Ovary (tissue), 10 donors: Measurements from ENCODE around the gene RNF145. TPM values are rescaled to one million over a fixed set of nuclear protein-coding genes. Genes with fewer than 3 reads are reported as not detected.

ENCODE experiments used
- DNase-seq, 5 donors: peaks; one replicate each; pipeline ENCODE4 v3.0.0-alpha.2; 2019 to 2020
- H3K27ac ChIP-seq, 2 donors: fragments of 200-600 bp; one replicate each; pipeline versions ENCODE4 v1.5.1 to v1.8.0; 2019 to 2022
- H3K27me3 ChIP-seq: fragments of 200-600 bp; one replicate; pipeline ENCODE4 v1.8.0; 2022
- H3K36me3 ChIP-seq: fragments of 200-600 bp; sonication (generic); one replicate; pipeline ENCODE4 v1.5.1; 2019
- H3K4me1 ChIP-seq: one replicate; pipeline ENCODE4 v1.8.1; 2013; ENCODE audit warnings: mild to moderate bottlenecking, moderate library complexity; ENCODE audit not compliant: insufficient read depth
- H3K4me3 ChIP-seq: fragments of 200-600 bp; sonication (generic); one replicate; pipeline ENCODE4 v1.5.1; 2017
- H3K9me3 ChIP-seq, 2 donors: fragments of 200-600 bp in 1 of 2; sonication (generic) in 1 of 2; one replicate each; pipeline versions ENCODE4 v1.5.1 to v1.8.1; 2013 to 2019; ENCODE audit warnings: mild to moderate bottlenecking in 1 of 2, moderate library complexity in 1 of 2
- EP300 ChIP-seq: sonication (generic); formaldehyde crosslinking; IDR thresholded peaks from one replicate; pipeline ENCODE4 v1.6.1; 2017; ENCODE audit warnings: antibody characterized with exemption
- POLR2A ChIP-seq: fragments of 450-650 bp; IDR thresholded peaks from one replicate; pipeline ENCODE4 v1.6.1; 2017; ENCODE audit warnings: antibody characterized with exemption, mild to moderate bottlenecking, moderate library complexity
- WGBS, 3 donors: extraction: QIAGEN DNeasy Blood & Tissue Kit in 1 of 3; methylation state at CpG; one replicate each; pipeline versions ENCODE4 v1.1.5 to v1.1.7; 2013 to 2017; 5-methylcytosine and 5-hydroxymethylcytosine counted together
- intact Hi-C, 4 donors: fragments of 100-400 bp; cut with DNase I; formaldehyde crosslinking; loops; one replicate each; pipeline versions ENCODE4 v1.11.0 to v1.15.1; 2022 to 2023
- long read RNA-seq, 3 donors: library from polyadenylated mRNA in 2 of 3; unstranded in 2 of 3; transcript quantifications; one replicate each; pipeline ENCODE4 v2.0.0 and lab custom pipeline, GENCODE V29; 2021 to 2026
- polyA plus RNA-seq, 2 donors: library from polyadenylated mRNA; stranded (reverse); fragments of 200-250 nt in 1 of 2; fragments of 350-450 nt in 1 of 2; fragmentation: Illumina TruSeq in 1 of 2; extraction: RNeasy Lipid Tissue Mini Kit (QIAGEN cat#74804) in 1 of 2; gene quantifications; one replicate each; pipeline ENCODE4 v1.2.3, GENCODE V29; 2013 to 2014
- total RNA-seq, 7 donors: library from RNA; depleted of rRNA in 2 of 7; stranded (reverse); fragments of >200 nt in 2 of 7; fragmentation: NEBNext Ultra II Directional in 3 of 7; extraction: Animal tissue kit (Norgen Biotek cat#: 25700) in 3 of 7; gene quantifications; one replicate each; pipeline versions ENCODE4 v1.1.0 to v1.2.4, GENCODE V29; 2016 to 2023
- TF ChIP-seq, protein P1 (sequence below), 3 donors: fragments of 450-650 bp in 2 of 3; fragments of 200-600 bp in 1 of 3; IDR thresholded peaks; one replicate each; pipeline versions ENCODE4 v1.5.1 to v1.8.0; 2016 to 2022; ENCODE audit warnings: antibody characterized with exemption in 3 of 3, mild to moderate bottlenecking in 1 of 3
- donor health status: DM: no; HTN: no; CAD: no; lungs with moderate emphysema.
- donor health status: DM: no; HTN: no; CAD: no.
- donor health status: Bipolar disorder and iron deficiency.
- donor health status: DM: yes; HTN: yes; CAD: no.
- donor health status: DM: no; HTN: no; CAD: no.
- donor health status: DM: yes; HTN: yes; CAD: no.

The RNF145 gene
- 10 to 100 TPM; 42.0 to 66.4 (median 53.4) TPM for total RNA-seq
- polyA plus RNA-seq, result 10 to 100 TPM; 39.0 to 62.6 TPM
- long read RNA-seq, donor 1, partial matches to known transcripts, result 3 of 5 reads
- long read RNA-seq, donor 1, other reads (novel, unspliced or antisense), result 1 of 5 reads
- long read RNA-seq, donor 2, transcript RNF145-204 (2 exons, 1,940 nt), result minor isoform, 10 of 34 reads
- long read RNA-seq, donor 2, transcript RNF145-202 (11 exons, 3,613 nt), result major isoform, 11 of 34 reads
- long read RNA-seq, donor 2, partial matches to known transcripts, result 13 of 34 reads
- long read RNA-seq, donor 2, other reads (novel, unspliced or antisense), result 0 of 34 reads
- long read RNA-seq, donor 3, transcript RNF145-202 (11 exons, 3,613 nt), result major isoform, 7 of 33 reads
- long read RNA-seq, donor 3, partial matches to known transcripts, result 7 of 33 reads
- long read RNA-seq, donor 3, other reads (novel, unspliced or antisense), result 19 of 33 reads

DNA sequence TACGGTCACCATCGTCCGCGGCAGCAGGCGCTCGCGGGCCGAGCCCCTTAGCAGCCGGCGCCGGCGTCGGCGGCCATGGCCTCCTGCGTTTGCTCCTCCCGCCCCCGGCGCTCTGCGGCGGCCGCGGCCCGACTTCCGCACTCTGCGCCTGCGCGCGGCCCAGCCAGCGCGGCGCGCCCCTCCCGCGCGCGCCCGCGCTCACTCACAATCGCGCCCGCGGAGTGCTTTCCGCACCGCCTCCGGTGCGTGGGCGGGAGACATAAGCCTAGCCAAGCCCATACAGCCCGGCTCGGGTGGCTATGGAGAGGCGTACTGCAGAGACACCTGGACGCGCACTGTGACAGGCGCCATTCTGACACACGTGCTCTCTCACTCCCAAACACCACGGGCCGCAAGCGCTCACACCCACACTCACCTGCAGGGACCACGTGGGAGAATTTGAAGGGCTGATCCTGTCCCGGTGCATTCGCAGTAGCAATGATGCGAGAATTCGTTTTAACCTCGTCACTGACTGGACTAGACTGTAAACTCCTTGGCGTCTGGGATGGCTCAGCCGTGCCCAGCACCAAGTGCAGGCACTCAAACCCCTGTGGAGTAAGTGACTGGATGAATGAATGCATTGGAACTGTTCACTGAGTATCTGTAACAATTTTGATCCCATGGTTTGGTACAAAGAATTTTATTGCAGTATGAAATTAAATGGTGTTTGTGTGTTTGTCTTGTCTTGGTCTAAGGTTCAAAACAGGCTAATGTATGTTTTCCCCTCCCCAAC, at the start of gene RNF145:
RNF145 (minus strand) TSS at position 116 of the 772 bp plus-strand sequence. CDS start 5,936 bp downstream, outside the sequence.
- intact Hi-C loops, result loop anchor here in 1 of 4 donors (10.0 kb wide), 1 partner anchor 55 kb away; no protein-coding TSS in a partner anchor
- peak within 1 kb of the TSS; percentile 18 to 93 for H3K27ac ChIP-seq
- H3K4me3 ChIP-seq, result peak within 1 kb of the TSS; percentile 84
- no peak for TF ChIP-seq POLR2A
- TF ChIP-seq, protein P1, sequence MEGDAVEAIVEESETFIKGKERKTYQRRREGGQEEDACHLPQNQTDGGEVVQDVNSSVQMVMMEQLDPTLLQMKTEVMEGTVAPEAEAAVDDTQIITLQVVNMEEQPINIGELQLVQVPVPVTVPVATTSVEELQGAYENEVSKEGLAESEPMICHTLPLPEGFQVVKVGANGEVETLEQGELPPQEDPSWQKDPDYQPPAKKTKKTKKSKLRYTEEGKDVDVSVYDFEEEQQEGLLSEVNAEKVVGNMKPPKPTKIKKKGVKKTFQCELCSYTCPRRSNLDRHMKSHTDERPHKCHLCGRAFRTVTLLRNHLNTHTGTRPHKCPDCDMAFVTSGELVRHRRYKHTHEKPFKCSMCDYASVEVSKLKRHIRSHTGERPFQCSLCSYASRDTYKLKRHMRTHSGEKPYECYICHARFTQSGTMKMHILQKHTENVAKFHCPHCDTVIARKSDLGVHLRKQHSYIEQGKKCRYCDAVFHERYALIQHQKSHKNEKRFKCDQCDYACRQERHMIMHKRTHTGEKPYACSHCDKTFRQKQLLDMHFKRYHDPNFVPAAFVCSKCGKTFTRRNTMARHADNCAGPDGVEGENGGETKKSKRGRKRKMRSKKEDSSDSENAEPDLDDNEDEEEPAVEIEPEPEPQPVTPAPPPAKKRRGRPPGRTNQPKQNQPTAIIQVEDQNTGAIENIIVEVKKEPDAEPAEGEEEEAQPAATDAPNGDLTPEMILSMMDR (IDR thresholded peaks at IDR 0.05), result no peak
- TF ChIP-seq EP300, result no peak
- no peaks in the 10 kb centered on the region for H3K9me3 ChIP-seq
- no peaks in the 10 kb centered on the region for H3K27me3 ChIP-seq
- no peaks in the 10 kb centered on the region for H3K4me1 ChIP-seq
- no peaks in the 10 kb centered on the region for H3K36me3 ChIP-seq
- peak; percentile 82 to 92 (median 90) for DNase-seq
- 1 to 5% (median 2%) methylated on average over 12 to 65 of the region's 65 CpGs for WGBS, 3 donors

DNA sequence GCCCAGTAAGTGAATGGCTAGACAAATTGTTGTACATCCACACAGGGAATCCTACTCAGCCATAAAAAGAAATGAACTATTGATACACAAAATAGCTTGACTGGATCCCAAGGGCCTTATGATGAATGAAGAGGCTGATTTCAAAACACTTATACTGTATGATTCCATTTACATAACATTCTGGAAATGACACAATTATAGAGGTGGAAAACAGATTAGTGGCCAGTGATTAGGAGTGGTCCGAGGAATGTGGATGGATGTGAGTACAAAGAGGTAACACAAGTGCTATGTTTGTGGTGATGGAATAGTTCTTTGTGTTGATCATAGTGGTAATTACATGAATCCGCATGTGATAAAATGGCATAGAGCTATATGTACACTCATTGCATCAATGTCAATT, 49.0 kb upstream of the RNF145 start:
- intact Hi-C loops, result loop anchor here in 1 of 4 donors (10.0 kb wide), 1 partner anchor 104 kb away; no protein-coding TSS in a partner anchor
- TF ChIP-seq EP300 (no peak), POLR2A (no peak)
- TF ChIP-seq, protein P1 (IDR thresholded peaks at IDR 0.05), result no peak
- WGBS, 3 donors, result 89 to 93% (median 89%) methylated on average over 2 of the region's 2 CpGs
- Histone ChIP-seq H3K27me3 (no peaks in the 10 kb centered on the region), H3K4me1 (no peaks in the 10 kb centered on the region), H3K36me3 (no peaks in the 10 kb centered on the region), H3K4me3 (no peak overlapping the region), H3K9me3 (no peaks in the 10 kb centered on the region), H3K27ac (no peak overlapping the region)
- no peak for DNase-seq

GRCh38 chr5:159257629-159258283, 48.4 kb upstream of the RNF145 start:
- Histone ChIP-seq H3K9me3 (no peaks in the 10 kb centered on the region), H3K36me3 (no peaks in the 10 kb centered on the region), H3K4me3 (no peak overlapping the region), H3K27ac (no peak overlapping the region), H3K4me1 (no peaks in the 10 kb centered on the region), H3K27me3 (no peaks in the 10 kb centered on the region)
- WGBS, 3 donors, result 69 to 72% (median 70%) methylated on average over 6 of the region's 6 CpGs
- no peak for DNase-seq
- TF ChIP-seq, protein P1 (IDR thresholded peaks at IDR 0.05), result no peak
- no peak for TF ChIP-seq EP300
- TF ChIP-seq POLR2A, result no peak
- intact Hi-C loops, result loop anchor here in 1 of 4 donors (10.0 kb wide), 1 partner anchor 103 kb away; no protein-coding TSS in a partner anchor

DNA sequence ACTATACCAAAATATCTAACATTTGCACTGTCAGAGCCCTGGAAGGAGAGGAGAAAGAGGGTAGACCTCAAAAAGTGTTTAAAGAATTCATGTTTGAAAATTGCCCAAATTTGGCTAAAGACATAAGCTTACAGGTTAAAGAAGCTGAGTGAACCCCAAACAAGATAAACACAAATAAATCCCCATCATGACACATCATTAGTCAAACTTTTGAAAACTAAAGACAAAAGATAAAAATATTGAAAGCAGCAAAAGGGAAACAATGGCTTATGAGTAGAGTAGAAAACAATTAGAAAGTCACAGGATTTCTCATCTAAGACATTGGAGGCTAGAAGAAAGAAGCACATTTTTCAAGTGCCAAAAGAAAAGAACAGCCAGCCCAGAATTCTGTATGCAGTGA, 47.7 kb upstream of the RNF145 start:
- Histone ChIP-seq H3K4me1 (no peaks in the 10 kb centered on the region), H3K27ac (no peak overlapping the region), H3K4me3 (no peak overlapping the region), H3K9me3 (no peaks in the 10 kb centered on the region), H3K36me3 (no peaks in the 10 kb centered on the region), H3K27me3 (no peaks in the 10 kb centered on the region)
- TF ChIP-seq, protein P1 (IDR thresholded peaks at IDR 0.05), result no peak
- TF ChIP-seq EP300 (no peak), POLR2A (no peak)
- intact Hi-C loops, result loop anchor here in 1 of 4 donors (10.0 kb wide), 1 partner anchor 102 kb away; no protein-coding TSS in a partner anchor
- DNase-seq, result no peak
